ENCODE data around the gene TEX51. TPM values are rescaled to one million over a fixed set of nuclear protein-coding genes. Genes with fewer than 3 reads are reported as not detected.

The TEX51 gene
- total RNA-seq, 1 experiment from 2014 or later, result not detected

DNA sequence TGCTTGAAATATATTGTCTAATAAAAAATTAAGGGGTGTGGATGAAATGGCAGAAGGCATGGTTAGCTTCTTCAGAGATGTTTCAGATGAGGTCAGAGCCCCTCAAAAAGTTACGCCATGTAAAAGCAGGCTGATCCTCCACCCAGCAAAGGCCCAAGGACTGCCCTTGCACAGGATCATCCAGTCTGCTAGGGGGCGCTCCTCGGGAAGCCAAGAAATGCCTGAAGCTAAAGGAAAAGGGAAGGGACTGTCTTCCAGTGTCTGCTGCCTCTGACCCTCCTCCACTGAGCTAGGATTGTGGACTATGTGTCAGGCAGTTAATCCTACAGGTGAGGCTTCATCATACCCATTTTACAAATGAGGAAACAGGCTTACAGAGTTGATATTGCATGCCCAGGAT, 33.8 kb upstream of the TEX51 start:
- H3K4me1 ChIP-seq (ENCODE audit: control insufficient read depth in 1 of 2, insufficient read depth in 2 of 2, low read length in 2 of 2), result no peaks in the 10 kb centered on the region
- no peak overlapping the region for H3K27ac ChIP-seq (ENCODE audit: low read depth, low read length)
- H3K79me2 ChIP-seq (ENCODE audit: insufficient read depth, low read length), result no peaks in the 10 kb centered on the region
- no peak overlapping the region for H3K4me3 ChIP-seq (replicated peaks in 1 of 2; ENCODE audit: low read depth in 1 of 2, low read length in 2 of 2)
- ATAC-seq (peak; percentile 86), DNase-seq (ENCODE audit: low read depth, low spot score) (peak; percentile 3)
- no peak overlapping the region for H3K9ac ChIP-seq (ENCODE audit: low read length)
- H2AFZ ChIP-seq (ENCODE audit: low read depth, low read length, poor library complexity, severe bottlenecking), result peak overlapping the region; percentile 61
- intact Hi-C loops (cut with micrococcal nuclease), result no loop called here
- H3K9me3 ChIP-seq (ENCODE audit: control insufficient read depth in 1 of 2, insufficient read depth in 1 of 2, low read depth in 1 of 2, low read length in 2 of 2), result no peaks in the 10 kb centered on the region
- RAD21 ChIA-PET (ENCODE audit: low non-redundant PET in 1 of 2, low total read pairs in 2 of 2, uncharacterized antibody in 2 of 2, unreplicated experiment in 2 of 2), result no interaction called here
- H3K4me2 ChIP-seq (ENCODE audit: low read length), result no peak overlapping the region
- H3K27me3 ChIP-seq (ENCODE audit: insufficient read depth, low read length), result peaks cover 16% of the 10 kb centered on the region
- peak; percentile 26; the same call in 1 of the 2 replicates for TF ChIP-seq RAD21 (IDR thresholded peaks at IDR 0.05; ENCODE audit: low read depth)
- TF ChIP-seq CTCF (IDR thresholded peaks at IDR 0.05 in 2 of 3, conservative IDR thresholded peaks at IDR 0.05 in 1 of 3; ENCODE audit: borderline replicate concordance in 1 of 3, insufficient read depth in 1 of 3, low read depth in 2 of 3, low read length in 2 of 3), result peak; percentile 23 to 65 (median 64); a peak in 5 of 6 replicates
- TF ChIP-seq ZFX (IDR thresholded peaks at IDR 0.05), result no peak
- TF ChIP-seq ELF1 (IDR thresholded peaks at IDR 0.05; ENCODE audit: borderline replicate concordance, low read depth), result no peak
- TF ChIP-seq JUND (IDR thresholded peaks at IDR 0.05), result no peak
- H3K36me3 ChIP-seq (ENCODE audit: control insufficient read depth in 1 of 2, insufficient read depth in 2 of 2, low read length in 2 of 2), result no peaks in the 10 kb centered on the region
- CTCF ChIA-PET, result interaction anchor here (1.1 to 1.4 kb wide), 2 partner anchors 9 to 107 kb away, joined by 5 to 6 read pairs; no protein-coding TSS in a partner anchor
- H3K9me2 ChIP-seq (ENCODE audit: insufficient read depth), result no peaks in the 10 kb centered on the region
- H4K20me1 ChIP-seq (ENCODE audit: insufficient read depth), result no peaks in the 10 kb centered on the region
- POLR2A ChIA-PET, result no interaction called here
- BruUV-seq (replicated peaks), result no TSS peak

- no peaks in the 10 kb centered on the region for H3K9me3 ChIP-seq (ENCODE audit: control insufficient read depth in 1 of 2, insufficient read depth in 1 of 2, low read depth in 1 of 2, low read length in 2 of 2)
- ATAC-seq (no peak), DNase-seq (ENCODE audit: low read depth, low spot score) (no peak)
- no peaks in the 10 kb centered on the region for H3K79me2 ChIP-seq (ENCODE audit: insufficient read depth, low read length)
- intact Hi-C loops (cut with micrococcal nuclease), result no loop called here
- H2AFZ ChIP-seq (ENCODE audit: low read depth, low read length, poor library complexity, severe bottlenecking), result no peak overlapping the region
- CTCF ChIA-PET, result no interaction called here
- no peak overlapping the region for H3K4me3 ChIP-seq (replicated peaks in 1 of 2; ENCODE audit: low read depth in 1 of 2, low read length in 2 of 2)
- H3K9ac ChIP-seq (ENCODE audit: low read length), result no peak overlapping the region
- TF ChIP-seq ZBTB33 (IDR thresholded peaks at IDR 0.05; ENCODE audit: extremely low read depth, insufficient replicate concordance, low read length), result no peak
- TF ChIP-seq RAD21 (IDR thresholded peaks at IDR 0.05; ENCODE audit: low read depth), result no peak
- TF ChIP-seq YY1 (IDR thresholded peaks at IDR 0.05; ENCODE audit: extremely low read depth, insufficient replicate concordance, low read depth, low read length), result no peak
- TF ChIP-seq POLR2AphosphoS5 (IDR thresholded peaks at IDR 0.05; ENCODE audit: low read depth, low read length), result no peak
- no peak for TF ChIP-seq CTCF (IDR thresholded peaks at IDR 0.05 in 2 of 3, conservative IDR thresholded peaks at IDR 0.05 in 1 of 3; ENCODE audit: borderline replicate concordance in 1 of 3, insufficient read depth in 1 of 3, low read depth in 2 of 3, low read length in 2 of 3)
- no peak for TF ChIP-seq SIN3A (IDR thresholded peaks at IDR 0.05; ENCODE audit: low read depth)
- TF ChIP-seq EZH2 (IDR thresholded peaks at IDR 0.05), result no peak
- H3K27me3 ChIP-seq (ENCODE audit: insufficient read depth, low read length), result peaks cover 3% of the 10 kb centered on the region; the same call in 1 of the 2 replicates
- H3K4me1 ChIP-seq (ENCODE audit: control insufficient read depth in 1 of 2, insufficient read depth in 2 of 2, low read length in 2 of 2), result no peaks in the 10 kb centered on the region
- no TSS peak for BruUV-seq (replicated peaks)
- H3K4me2 ChIP-seq (ENCODE audit: low read length), result no peak overlapping the region
- no peaks in the 10 kb centered on the region for H3K9me2 ChIP-seq (ENCODE audit: insufficient read depth)
- no peaks in the 10 kb centered on the region for H4K20me1 ChIP-seq (ENCODE audit: insufficient read depth)
- RAD21 ChIA-PET (ENCODE audit: low non-redundant PET in 1 of 2, low total read pairs in 2 of 2, uncharacterized antibody in 2 of 2, unreplicated experiment in 2 of 2), result no interaction called here
- H3K27ac ChIP-seq (ENCODE audit: low read depth, low read length), result no peak overlapping the region
- POLR2A ChIA-PET, result no interaction called here
- no peaks in the 10 kb centered on the region for H3K36me3 ChIP-seq (ENCODE audit: control insufficient read depth in 1 of 2, insufficient read depth in 2 of 2, low read length in 2 of 2)
Measured at GRCh38 chr2:126866451-126866850, 32.2 kb upstream of the TEX51 start.

Data from HCT116 (cell line).